Hindlimb muscle (tissue), 1 donor: ENCODE data around the gene GRIP2. TPM values are rescaled to one million over a fixed set of nuclear protein-coding genes. Genes with fewer than 3 reads are reported as not detected.

Experiments used
- DNase-seq: peaks from one replicate; pipeline ENCODE4 v3.0.0-alpha.2; 2013
- polyA plus RNA-seq: library from polyadenylated mRNA; unstranded; fragments of 120-200 nt; gene quantifications from one replicate; pipeline ENCODE4 v1.2.1, GENCODE V29; 2013; ENCODE audit not compliant: insufficient read length

Gene GRIP2
- polyA plus RNA-seq, 1 donor = 30.7 TPM

- no peak for DNase-seq
Observed at GRCh38 chr3:14450922-14451606, 89.1 kb downstream of the GRIP2 start.

- no peak for DNase-seq
Observed at GRCh38 chr3:14450506-14450905, 89.6 kb downstream of the GRIP2 start.

GRCh38 chr3:14448756-14449727 lies 91.1 kb downstream of the GRIP2 start:
- DNase-seq = no peak

- DNase-seq = no peak
Observed at GRCh38 chr3:14448063-14448462, 92.1 kb downstream of the GRIP2 start.

GRCh38 chr3:14446988-14447570 lies 93.1 kb downstream of the GRIP2 start:
- no peak for DNase-seq

- DNase-seq = no peak
Observed at GRCh38 chr3:14445773-14446172, 94.4 kb downstream of the GRIP2 start.

GRCh38 chr3:14444380-14444779 lies 95.8 kb downstream of the GRIP2 start:
- no peak for DNase-seq

- no peak for DNase-seq
Observed at GRCh38 chr3:14441920-14442300, 98.2 kb downstream of the GRIP2 start.

- no peak for DNase-seq
Observed at GRCh38 chr3:14441240-14441919, 98.8 kb downstream of the GRIP2 start.

GRCh38 chr3:14440531-14441239 lies 99.5 kb downstream of the GRIP2 start:
- no peak for DNase-seq

- DNase-seq = no peak
Observed at GRCh38 chr3:14440168-14440518, 100.0 kb downstream of the GRIP2 start.

- DNase-seq = peak; percentile 61
Observed at GRCh38 chr3:14439501-14440167, 100.5 kb downstream of the GRIP2 start.

Other genes with a start within 250 kb of the GRIP2 start
- 3.6 TPM for gene SLC6A6, start 137.7 kb downstream of the GRIP2 start, polyA plus RNA-seq
- 20.1 TPM for gene CCDC174, start 111.4 kb upstream of the GRIP2 start, polyA plus RNA-seq
- 0.08 TPM for gene C3orf20, start 134.8 kb upstream of the GRIP2 start, polyA plus RNA-seq